B cell (primary cell): Measurements from ENCODE around the gene TRIO.

ENCODE experiments used
- CTCF ChIP-seq: fragments of 200-600 bp; IDR thresholded peaks from one replicate; pipeline ENCODE4 v1.8.0; 2022; ENCODE audit warnings: antibody characterized with exemption, mild to moderate bottlenecking
- EZH2 ChIP-seq: IDR thresholded peaks from 2 replicates; pipeline ENCODE4 v1.6.1; 2012; ENCODE audit warnings: borderline replicate concordance, low read depth, mild to moderate bottlenecking, moderate library complexity, low read length; ENCODE audit not compliant: insufficient read depth, poor library complexity, severe bottlenecking

- TF ChIP-seq CTCF (no peak), EZH2 (no peak)
Measured at GRCh38 chr5:14171621-14172020, 28.5 kb downstream of the TRIO start.
